GM18511 (cell line): ENCODE measurements around the gene PTPRA.
"Not testable (repeated sequence)": the region's sequence is repeated elsewhere in the genome, so short reads cannot be mapped to it uniquely, and the experiment has no call there.

Source experiments
- ATAC-seq: cut with Tn5 transposase; IDR thresholded peaks from one replicate; pipeline ENCODE4 v1.9.1; 2021; ENCODE audit warnings: mild to moderate bottlenecking, moderate library complexity; ENCODE audit not compliant: unreplicated experiment

PTPRA gene, protein sequence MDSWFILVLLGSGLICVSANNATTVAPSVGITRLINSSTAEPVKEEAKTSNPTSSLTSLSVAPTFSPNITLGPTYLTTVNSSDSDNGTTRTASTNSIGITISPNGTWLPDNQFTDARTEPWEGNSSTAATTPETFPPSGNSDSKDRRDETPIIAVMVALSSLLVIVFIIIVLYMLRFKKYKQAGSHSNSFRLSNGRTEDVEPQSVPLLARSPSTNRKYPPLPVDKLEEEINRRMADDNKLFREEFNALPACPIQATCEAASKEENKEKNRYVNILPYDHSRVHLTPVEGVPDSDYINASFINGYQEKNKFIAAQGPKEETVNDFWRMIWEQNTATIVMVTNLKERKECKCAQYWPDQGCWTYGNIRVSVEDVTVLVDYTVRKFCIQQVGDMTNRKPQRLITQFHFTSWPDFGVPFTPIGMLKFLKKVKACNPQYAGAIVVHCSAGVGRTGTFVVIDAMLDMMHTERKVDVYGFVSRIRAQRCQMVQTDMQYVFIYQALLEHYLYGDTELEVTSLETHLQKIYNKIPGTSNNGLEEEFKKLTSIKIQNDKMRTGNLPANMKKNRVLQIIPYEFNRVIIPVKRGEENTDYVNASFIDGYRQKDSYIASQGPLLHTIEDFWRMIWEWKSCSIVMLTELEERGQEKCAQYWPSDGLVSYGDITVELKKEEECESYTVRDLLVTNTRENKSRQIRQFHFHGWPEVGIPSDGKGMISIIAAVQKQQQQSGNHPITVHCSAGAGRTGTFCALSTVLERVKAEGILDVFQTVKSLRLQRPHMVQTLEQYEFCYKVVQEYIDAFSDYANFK

DNA sequence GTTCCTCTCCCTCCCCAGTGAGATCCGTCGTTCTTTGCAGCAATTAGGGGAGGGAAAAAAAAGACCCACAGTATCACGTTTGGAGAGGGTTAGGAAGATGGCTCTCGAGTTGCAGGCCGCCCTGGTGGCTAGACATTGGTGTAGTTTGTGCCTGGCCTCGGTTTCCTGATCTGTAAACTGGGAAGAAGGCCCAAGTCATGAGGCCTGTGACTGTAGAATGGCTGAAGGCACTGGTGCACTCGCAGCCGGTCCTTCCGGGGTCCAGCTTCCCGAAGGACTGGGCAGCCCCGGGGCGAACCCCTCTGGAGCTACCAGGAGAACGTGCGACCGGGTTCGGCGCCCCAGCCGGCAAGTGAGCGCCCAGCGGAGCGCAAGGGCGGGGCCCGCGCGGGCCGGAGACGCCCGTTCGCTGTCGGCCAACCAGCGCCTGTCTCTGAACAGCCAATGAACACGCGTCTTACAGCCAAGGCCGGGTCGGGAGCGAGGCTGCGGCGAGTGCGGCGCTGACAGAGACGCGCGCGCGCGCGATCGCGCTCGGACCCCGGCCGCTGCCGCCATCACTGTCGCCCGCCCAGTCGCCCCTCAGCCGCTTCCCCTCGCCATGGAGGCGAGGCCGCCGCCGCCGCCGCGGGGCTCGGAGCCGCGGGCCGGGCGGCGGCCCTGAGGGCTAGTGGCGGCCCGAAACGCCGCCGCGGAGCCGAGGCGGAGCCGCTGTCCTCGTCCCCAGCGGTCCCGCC is at the start of gene PTPRA:
Gene PTPRA (plus strand): TSS at position 472 of the 737 bp plus-strand sequence. CDS start 90,797 bp downstream, outside the sequence.
- ATAC-seq, result peak; percentile 90

DNA sequence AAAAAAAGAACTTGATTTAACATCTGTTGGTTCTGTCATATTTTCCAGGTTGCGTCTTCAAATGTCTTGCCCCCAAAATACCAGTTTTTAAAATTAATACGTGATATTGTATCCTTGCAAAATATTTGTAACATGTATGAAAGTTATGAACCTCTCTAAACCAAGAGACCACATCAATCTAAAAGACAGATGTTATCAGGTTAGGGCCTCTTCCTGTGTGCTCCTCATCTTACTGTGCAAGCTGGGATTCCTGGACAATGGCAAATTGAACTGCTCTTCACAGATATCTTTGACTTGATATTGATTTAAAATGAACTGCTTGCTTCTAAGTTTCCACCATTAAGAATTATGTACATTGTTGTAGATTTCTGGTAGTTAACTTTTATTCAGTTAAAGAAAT is 47.5 kb upstream of the PTPRA start:
- ATAC-seq, result no peak

DNA sequence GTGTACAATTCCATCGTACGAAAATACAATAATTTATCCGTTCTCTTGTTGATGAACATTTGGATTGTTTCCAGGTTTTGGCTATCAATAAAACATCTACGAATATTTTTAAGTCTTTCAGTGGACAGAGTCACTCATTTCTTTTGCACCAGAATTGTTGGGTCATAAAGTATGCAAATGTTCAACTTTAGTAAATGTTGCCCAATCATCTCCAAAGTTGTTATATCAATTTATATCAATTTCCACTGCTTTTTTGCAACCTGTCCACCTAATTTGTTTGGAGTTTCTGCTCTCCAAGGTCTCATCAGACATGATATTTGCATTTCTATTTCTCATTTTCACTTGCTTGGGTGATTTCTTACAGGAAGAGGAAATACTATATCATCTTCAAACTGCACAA is 46.6 kb upstream of the PTPRA start:
- no peak for ATAC-seq

DNA sequence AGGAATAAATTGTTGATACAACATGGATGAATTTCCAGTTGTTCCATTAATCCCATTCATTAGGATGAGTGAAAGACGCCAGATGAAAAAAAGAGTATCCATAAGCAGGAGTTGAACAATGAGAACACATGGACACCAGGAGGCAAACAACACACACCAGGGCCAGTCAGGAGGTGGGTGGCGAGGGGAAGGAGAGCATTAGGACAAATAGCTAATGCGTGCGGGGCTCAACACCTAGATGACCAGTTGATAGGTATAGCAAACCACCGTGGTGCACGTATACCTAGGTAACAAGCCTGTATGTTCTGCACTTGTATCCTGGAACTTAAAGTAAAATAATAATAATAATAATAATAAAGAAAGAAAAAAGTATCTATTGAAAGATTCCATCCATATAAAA is 43.9 kb upstream of the PTPRA start:
- ATAC-seq, result no peak

DNA sequence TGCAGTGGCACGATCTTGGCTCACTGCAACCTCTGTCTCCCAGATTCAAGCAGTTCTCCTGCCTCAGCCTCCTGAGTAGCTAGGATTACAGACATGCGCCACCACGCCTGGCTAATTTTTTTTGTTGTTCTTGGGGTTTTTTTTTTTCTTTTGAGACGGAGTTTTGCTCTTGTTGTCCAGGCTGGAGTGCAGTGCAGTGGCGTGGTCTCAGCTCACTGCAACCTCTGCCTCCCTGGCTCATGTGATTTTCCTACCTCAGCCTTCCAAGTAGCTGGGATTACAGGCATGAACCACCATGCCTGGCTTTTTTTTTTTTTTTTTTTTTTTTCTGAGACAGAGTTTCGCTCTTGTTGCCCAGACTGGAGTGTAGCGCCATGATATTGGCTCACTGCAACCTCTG is 42.1 kb upstream of the PTPRA start:
- ATAC-seq, result not testable (repeated sequence)

DNA sequence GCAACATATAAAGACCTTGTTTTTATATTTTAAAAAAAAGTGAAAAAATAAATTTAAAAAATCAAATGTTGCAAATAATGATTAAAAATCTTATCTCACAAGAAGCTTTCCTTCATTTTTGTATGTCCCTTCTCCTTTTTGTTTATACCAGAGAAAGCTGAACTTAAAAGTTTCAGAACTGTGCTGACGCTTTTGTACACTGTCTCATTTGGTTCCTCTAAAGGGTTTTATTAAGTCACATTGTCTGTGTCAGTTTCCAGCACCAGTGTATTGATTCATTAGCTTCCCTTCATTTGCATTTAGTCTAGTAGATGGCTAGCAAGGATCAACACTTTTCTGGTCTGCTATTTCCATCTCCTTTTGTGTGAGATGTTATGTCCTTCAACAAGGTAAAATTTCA is 39.5 kb upstream of the PTPRA start:
- ATAC-seq, result no peak

DNA sequence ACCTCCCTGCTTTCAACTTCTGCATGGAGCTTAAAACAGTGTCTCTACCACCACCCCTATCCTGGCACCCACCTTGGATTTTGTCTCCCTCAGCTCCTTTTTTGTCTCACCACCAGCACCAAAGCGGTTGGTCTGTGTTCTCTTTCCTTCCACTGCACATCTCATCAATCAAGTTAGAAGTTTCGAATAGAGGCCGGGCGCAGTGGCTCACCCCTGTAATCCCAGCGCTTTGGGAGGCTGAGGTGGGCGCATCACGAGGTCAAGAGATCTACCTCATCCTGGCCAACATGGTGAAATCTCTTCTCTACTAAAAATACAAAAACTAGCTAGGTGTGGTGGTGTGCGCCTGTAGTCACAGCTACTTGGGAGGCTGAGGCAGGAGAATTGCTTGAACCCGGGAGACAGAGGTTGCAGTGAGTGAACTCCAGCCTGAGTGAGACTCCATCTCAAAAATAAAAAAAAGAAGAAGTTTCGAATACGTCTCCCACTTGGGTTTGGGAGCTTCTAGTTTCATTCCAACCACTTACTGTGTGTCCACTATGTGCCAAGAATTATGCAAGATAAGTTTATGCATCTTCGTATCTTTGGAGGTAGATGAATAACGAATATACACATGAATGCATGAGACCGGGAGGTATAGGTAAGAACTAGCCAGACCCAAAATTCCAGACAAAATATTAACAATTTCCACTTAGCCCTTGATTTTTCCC is 38.7 kb upstream of the PTPRA start:
- no peak for ATAC-seq

DNA sequence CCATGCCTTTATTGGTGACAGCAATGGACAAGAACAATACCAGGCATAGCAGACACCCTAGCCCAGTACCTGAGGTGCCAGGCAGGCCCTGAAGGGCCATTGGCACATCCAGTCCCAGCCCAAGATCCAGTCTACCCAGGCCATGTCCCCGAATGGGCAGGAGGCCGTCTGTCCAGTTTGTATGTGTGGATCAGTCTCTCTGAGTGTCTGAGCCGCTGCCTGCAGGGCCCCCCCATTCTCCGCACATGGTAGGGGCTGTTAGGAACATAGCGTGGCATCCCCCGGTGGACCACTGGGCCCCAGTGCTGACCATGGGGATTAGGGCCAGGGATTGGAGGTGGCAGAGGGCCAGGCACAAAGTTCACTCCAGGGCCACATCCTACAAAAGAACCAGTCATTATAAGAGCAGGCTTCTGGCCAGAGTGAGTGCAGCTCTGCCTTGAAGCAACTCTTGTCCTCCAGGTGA is 37.9 kb upstream of the PTPRA start:
- no peak for ATAC-seq

DNA sequence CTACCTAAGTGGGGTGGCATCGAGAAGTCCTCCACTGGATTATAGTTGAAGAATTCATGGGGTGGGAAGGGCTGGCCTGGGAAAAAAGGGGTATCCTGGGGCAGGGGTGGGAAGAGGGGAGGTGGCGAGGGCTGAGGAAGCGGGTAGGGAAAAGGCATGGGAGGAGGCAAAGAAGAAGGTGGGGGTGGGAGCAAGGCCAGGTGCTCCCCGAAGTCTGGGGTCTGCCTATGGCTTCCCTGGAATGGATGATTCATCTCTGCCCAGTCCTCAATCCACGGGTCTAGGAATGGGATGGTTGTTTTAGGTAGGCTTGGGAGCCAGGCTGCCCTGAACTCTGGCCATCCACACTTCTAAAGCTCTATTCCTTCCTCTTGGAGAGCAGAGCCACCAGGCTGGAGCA is 37.2 kb upstream of the PTPRA start:
- ATAC-seq, result no peak

DNA sequence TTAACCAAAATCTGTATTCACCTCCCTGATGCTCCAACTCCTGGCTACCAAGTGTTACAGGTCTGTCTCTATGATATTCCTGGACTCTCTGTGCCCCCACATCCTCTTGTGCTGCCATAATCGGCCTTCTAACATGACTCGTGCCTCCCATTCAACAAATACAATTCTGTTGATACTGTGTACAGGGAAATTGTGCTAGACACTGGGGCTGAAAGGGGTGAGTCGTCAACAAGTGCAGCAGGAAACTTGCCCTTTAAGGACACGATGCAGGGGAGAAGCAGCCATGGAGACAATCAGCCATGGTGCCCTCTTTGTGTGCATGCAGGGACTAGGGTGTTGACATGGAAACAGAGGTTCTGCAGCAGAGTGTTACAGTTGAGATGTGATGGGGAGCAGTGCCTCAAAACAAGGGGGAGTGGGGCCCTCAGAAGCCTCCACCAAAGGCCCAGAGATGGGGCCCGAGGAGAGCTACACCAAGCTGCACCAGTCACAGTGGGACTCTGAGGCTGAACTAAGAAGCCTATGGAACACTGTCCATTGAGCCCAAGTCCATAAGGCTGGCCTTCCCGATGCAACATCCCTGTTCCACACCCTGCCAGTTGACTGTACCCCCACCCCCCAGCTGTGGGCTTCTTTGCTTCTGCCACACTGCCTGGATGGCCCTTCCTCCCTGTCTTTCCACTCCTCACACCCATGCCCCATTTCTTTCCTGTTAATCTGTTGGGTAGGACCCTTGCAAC is 35.9 kb upstream of the PTPRA start:
- ATAC-seq, result no peak

DNA sequence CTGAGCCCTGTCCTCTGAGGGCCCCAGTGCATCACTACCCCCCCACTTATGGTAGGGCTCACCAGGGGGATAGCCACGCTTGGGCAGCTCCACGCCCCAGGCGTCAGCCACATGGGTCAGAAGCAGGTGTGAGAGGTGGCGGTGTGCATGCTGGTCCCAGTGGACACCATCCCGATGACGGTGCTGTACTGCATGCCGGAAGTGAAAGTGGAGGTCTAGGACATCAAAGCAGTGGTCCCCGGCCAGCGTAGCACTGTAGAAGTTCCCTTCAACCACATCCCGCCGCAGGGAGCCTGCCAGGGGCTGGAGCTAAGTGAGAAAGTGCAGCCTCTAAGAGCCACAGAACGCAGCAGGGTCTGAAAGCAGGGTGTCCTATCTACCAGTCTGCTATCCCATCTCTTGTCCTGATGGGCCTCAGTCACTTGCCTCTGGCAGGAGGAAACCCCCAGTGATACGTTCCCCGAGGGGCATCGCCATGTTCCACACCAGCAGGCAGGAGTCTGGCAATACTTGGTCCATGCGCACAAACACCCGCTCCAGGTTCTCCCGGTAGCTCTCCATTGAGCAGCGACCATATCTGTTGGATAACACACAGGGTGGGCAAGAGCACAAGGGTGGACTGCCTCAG is 35.0 kb upstream of the PTPRA start:
- no peak for ATAC-seq

DNA sequence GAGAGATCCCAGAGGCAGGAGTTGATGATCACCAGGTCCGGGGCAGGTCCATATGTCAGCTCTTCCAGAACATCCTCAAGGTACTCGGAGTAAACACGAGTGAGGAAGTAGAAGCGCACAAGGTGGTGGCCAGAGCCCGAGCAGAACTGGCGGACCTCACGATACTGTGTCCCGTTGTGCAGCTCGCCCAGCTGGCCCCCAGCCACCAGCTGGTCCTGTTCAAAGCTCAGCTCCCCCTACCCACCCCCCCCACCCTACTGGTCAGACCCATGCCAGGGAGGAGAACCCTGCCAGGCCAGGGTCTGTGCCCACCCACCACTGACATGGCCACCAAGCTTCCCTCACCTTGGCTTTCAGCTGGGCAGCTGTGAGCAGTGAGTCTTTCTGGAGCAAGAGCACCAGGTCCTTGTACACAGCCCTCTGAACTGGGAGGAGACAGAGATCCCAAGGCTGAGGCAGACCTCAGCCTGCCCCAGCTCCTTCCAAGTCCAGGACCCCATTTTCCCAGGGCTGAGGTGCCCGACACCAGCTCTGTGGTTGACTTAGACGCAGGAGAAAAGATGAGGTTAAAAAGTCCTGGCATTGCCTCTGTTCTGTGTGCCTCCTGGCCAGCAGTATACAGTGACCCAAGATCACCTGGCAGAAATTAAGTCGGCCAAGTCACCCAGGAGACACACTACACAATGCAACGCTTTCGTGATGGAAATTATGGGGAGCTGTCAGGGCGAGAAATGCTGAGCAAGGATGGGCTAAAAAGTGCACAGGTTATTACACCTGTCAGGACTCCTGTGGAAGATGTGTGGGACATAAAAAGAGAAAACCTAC is 34.2 kb upstream of the PTPRA start:
- ATAC-seq, result no peak

DNA sequence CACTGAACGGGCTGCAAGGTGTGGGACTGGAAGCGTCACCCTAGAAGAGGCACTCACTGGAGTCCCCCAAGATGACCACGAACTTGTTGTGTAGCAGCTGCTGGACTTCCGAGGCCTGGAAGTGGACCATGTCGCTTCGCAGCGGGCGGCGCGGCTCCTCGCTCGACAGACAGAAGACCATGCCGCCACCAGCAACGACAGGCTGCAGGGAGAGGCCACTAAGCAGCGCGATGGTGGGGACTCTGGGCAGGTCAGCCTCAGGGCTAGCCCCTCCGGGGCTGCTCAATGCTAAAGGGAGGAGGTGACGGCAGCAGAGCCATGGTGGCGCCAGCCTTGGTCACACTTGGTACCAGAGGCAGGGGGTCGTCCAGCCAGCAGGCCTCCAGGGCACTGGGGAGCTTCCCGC is 33.5 kb upstream of the PTPRA start:
- no peak for ATAC-seq

DNA sequence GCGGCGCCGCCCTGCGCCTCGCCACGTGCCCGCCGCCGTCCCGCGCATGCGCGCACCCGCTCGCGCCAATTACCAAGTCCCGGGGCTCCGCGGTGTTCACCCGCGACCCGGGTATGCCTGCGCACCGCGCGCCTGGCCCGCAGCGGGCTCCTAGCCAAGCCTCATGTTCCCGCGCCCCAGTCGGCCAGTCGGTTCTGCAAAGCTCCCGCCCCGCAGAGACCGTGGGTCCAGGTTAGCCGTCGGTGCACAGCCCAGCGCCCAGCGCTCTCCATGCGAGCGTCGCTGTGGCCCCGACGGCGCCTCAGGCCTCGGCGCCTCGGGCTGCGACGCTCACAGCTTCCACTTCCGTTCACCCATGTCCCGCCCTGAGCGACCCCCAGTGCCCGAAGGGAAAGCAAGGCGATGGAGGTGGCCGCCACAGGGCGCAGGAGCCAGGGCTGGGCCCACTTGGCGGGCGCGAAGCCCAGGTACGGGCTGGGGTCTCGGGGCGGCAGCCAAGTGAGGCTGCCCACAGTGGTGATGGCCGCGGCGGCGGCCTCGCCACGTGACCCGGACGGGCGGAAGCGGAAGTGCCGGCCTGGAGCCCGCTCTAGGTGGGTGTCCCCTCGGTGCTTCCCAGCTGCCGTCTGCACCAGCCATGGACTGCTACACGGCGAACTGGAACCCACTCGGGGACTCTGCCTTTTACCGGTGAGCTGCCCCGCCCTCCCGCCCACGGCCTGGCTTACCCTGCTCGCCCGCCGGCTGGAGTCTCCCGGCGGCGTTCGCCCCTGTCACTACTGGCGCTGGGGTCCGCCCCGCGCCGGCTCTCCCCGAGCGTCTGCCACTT is 32.9 kb upstream of the PTPRA start, which contains the start of the genes PCED1A and VPS16:
Gene PCED1A (minus strand): TSS at position 518 of the 829 bp plus-strand sequence. CDS start 743 bp downstream, outside the sequence.
Gene VPS16 (plus strand): TSS at position 608 of the 829 bp plus-strand sequence. CDS start 30 bp downstream, at position 638.
- peak; percentile 96 for ATAC-seq

DNA sequence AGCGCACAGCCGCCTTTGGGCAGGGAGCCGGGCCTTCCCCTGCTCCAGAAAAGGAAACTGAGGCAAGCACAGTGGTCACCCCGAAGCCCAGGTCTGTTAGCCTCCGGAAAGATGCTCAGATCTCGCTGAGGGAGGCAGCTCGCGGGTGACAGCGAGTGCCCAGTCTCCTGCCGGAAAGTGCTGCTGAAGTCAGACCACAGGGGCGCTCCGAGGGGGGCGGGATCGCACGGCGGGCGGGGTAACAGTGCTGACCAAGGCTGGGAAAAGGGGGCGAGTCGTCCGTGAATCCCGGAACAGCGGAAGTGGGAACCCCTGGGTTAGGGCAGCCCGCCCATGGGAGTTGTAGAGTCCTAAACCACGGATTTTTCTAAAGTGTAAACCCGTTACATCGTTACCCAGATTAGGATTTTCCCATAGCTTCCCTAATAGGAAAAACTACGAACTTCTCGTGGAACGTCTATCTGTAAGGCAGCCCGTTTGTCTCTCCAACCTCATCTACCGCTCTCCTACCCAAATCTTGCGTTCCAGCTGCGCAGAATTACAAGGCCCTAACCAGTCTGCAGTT is 32.2 kb upstream of the PTPRA start:
- ATAC-seq, result peak; percentile 40

DNA sequence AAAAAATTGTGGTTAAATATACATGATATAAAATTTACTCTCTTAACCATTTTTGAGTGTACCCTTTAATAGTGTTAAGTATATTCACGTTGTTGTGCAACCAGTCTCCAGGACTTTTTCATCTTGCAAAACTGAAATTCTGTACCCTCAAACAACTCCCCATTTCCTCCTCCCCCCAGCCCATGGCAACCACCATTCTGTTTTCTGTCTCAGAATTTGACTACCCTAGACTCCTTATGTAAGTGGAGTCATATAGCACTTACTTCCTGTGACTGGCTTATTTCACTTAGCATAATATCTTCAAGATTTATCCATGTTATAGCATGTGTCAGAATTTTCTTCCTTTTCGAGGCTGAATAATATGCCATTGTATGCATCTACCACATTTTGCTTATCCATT is 27.7 kb upstream of the PTPRA start:
- ATAC-seq, result no peak

DNA sequence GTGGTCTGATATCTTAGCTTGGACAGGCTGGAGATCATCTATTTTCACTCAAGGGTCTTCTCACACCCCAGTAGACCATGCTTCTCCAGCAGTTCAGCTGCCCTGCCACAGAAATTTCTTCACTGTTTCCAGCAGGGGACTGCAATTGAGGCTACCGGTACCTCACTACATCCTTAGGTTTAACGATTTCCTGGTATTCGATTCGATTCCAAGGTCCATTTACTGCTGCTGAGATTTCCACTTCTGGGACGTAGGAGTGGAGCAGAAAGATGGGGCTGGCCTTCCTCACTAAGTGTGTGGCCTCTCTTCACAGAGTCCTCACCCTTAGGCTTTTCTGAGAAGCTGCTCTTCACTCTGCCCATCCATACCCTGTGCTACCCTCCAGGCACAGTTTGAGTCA is 26.6 kb upstream of the PTPRA start:
- no peak for ATAC-seq
